CD4-positive, alpha-beta T cell treated with Interleukin-15 for 4 hours (primary cell): ENCODE measurements around the gene CYP4X1.
"Not testable (repeated sequence)": the region's sequence is repeated elsewhere in the genome, so short reads cannot be mapped to it uniquely, and the experiment has no call there.

Source experiments
- DNase-seq: peaks from one replicate; pipeline ENCODE4 v3.0.0-alpha.2; 2020; ENCODE audit warnings: low spot score

The CYP4X1 gene

DNA sequence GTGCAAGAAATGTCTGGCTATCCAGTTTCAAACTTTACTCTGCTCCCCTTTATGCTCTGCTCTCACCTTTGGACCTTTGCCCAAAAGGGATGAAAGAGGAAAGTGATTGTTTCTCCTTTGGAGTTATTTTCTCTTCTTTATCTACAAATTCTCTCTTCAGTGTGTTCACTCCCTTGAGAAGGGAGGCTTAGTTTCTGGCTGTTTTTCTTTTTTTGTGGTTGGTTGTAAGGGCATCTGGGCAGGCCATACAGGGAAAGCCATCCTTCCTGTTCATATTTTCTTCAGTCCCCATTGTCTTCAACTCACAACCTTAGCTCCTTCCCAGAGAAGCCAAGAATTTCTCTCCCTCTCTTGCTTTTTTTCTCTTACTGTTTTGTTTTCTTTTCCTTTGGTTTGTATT, 46.0 kb downstream of the CYP4X1 start:
- DNase-seq: not testable (repeated sequence)

DNA sequence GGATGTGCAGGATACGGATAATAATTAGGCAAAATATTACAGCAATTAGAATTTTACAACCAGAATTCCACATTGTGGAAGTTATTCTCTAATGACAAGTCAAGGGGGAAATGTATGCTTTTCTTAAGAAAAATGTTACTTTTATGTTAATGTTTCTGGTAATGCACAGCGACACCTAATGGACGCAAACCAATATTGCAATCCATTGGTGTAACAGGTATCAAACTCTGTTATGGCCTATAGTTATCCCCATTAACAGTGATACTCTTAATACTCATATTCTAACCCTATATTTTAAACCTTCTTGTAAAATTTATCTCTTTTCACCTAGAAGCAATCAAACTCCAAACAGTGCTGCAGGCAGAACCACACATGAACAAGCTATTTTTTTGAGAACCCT, 65.9 kb downstream of the CYP4X1 start:
- DNase-seq: peak; percentile 34

DNA sequence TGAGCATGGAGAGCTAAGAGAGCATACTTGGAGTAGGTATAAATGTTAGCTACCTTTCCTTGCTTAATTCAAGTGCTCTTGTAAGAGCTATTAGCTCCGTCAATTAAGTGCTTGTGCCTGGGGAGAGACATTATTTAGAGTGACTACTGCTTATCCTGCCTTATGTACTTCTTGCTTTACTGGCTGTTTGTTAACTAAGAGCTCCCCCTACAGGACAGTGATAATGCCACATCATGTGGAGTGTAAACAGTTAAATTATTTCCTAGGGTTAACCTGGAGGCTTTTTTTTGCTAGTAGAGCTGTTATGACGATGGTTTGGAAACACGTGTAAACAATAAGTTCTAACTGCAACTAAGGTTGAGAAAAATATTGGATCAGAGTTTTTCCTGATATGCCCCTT, 68.0 kb downstream of the CYP4X1 start:
- not testable (repeated sequence) for DNase-seq
